Choroid plexus epithelial cell (primary cell): ENCODE data around the gene CELF2.

Experiments used
- DNase-seq: peaks from one replicate; pipeline ENCODE4 v3.0.0-alpha.2; 2010; ENCODE audit warnings: low read depth
- H3K4me3 ChIP-seq: 2 replicates; pipeline ENCODE4 v1.5.1; 2011; ENCODE audit warnings: low read depth, mild to moderate bottlenecking, control low read depth, low read length, moderate library complexity
- CTCF ChIP-seq: conservative IDR thresholded peaks from 2 replicates; pipeline ENCODE4 v1.5.1; 2011; ENCODE audit warnings: low read depth, mild to moderate bottlenecking, control low read depth, inconsistent platforms, low read length, moderate library complexity

The CELF2 gene

GRCh38 chr10:11057448-11057847, 39.8 kb downstream of the CELF2 start:
- DNase-seq = no peak
- H3K4me3 ChIP-seq = no peak overlapping the region
- no peak for TF ChIP-seq CTCF

- no peak overlapping the region for H3K4me3 ChIP-seq
- TF ChIP-seq CTCF = no peak
- DNase-seq = no peak
Measured at GRCh38 chr10:11057994-11058393, 40.3 kb downstream of the CELF2 start.

GRCh38 chr10:11058965-11059364, 41.3 kb downstream of the CELF2 start:
- peak; percentile 48 for DNase-seq
- no peak for TF ChIP-seq CTCF
- no peak overlapping the region for H3K4me3 ChIP-seq

GRCh38 chr10:11063856-11064255, 46.2 kb downstream of the CELF2 start:
- TF ChIP-seq CTCF = no peak
- H3K4me3 ChIP-seq = no peak overlapping the region

GRCh38 chr10:11064832-11065231, 47.2 kb downstream of the CELF2 start:
- no peak for TF ChIP-seq CTCF
- no peak overlapping the region for H3K4me3 ChIP-seq
- DNase-seq = no peak

More at GRCh38 chr10:11063856-11064255, 46.2 kb downstream of the CELF2 start:
- DNase-seq = no peak

- no peak overlapping the region for H3K4me3 ChIP-seq
- no peak for TF ChIP-seq CTCF
- DNase-seq = no peak
Measured at GRCh38 chr10:11065567-11065966, 47.9 kb downstream of the CELF2 start.

GRCh38 chr10:11066520-11066919, 48.8 kb downstream of the CELF2 start:
- no peak for DNase-seq
- no peak for TF ChIP-seq CTCF
- H3K4me3 ChIP-seq = no peak overlapping the region
